Stimulated activated naive CD8-positive, alpha-beta T cell treated with anti-CD3 and anti-CD28 coated beads, Interleukin-15, Interleukin-2, amounts not matched to agents 100 ng/mL and 50 ng/mL, for 24 hours (primary cell): Measurements from ENCODE around the gene SUCLG2.

Experiments used
- H3K27ac Mint-ChIP-seq: one replicate; pipeline ENCODE4 v1.8.0; 2021; ENCODE audit warnings: mild to moderate bottlenecking, mixed read lengths
- H3K27me3 Mint-ChIP-seq: one replicate; pipeline ENCODE4 v1.8.0; 2021; ENCODE audit warnings: mixed read lengths
- H3K36me3 Mint-ChIP-seq: one replicate; pipeline ENCODE4 v1.8.0; 2021; ENCODE audit warnings: low read depth, mixed read lengths
- H3K4me1 Mint-ChIP-seq: one replicate; pipeline ENCODE4 v1.8.0; 2021; ENCODE audit warnings: low read depth, mixed read lengths
- H3K4me3 Mint-ChIP-seq: one replicate; pipeline ENCODE4 v1.8.0; 2021; ENCODE audit warnings: mild to moderate bottlenecking, mixed read lengths
- H3K9me3 Mint-ChIP-seq: one replicate; pipeline ENCODE4 v1.8.0; 2021; ENCODE audit warnings: mixed read lengths

The SUCLG2 gene, protein sequence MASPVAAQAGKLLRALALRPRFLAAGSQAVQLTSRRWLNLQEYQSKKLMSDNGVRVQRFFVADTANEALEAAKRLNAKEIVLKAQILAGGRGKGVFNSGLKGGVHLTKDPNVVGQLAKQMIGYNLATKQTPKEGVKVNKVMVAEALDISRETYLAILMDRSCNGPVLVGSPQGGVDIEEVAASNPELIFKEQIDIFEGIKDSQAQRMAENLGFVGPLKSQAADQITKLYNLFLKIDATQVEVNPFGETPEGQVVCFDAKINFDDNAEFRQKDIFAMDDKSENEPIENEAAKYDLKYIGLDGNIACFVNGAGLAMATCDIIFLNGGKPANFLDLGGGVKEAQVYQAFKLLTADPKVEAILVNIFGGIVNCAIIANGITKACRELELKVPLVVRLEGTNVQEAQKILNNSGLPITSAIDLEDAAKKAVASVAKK

GRCh38 chr3:67654099-67654843, at the start of gene SUCLG2:
TSS of gene SUCLG2 (minus strand) at chr3:67654612. CDS start at chr3:67654586, 26 bp downstream.
- Mint-ChIP-seq H3K27me3 (no peaks in the 10 kb centered on the region), H3K4me3 (peak within 1 kb of the TSS; percentile 86), H3K36me3 (peaks cover 42% of the 10 kb centered on the region), H3K4me1 (peaks cover 70% of the 10 kb centered on the region), H3K9me3 (peaks cover 14% of the 10 kb centered on the region), H3K27ac (peak within 1 kb of the TSS; percentile 89)

GRCh38 chr3:67700596-67700995, 46.2 kb upstream of the SUCLG2 start:
- H3K9me3 Mint-ChIP-seq, result no peaks in the 10 kb centered on the region
- no peaks in the 10 kb centered on the region for H3K36me3 Mint-ChIP-seq
- H3K4me3 Mint-ChIP-seq, result no peak overlapping the region
- H3K27ac Mint-ChIP-seq, result peak overlapping the region; percentile 50
- no peaks in the 10 kb centered on the region for H3K4me1 Mint-ChIP-seq
- no peaks in the 10 kb centered on the region for H3K27me3 Mint-ChIP-seq

GRCh38 chr3:67699882-67700281, 45.5 kb upstream of the SUCLG2 start:
- Mint-ChIP-seq H3K36me3 (no peaks in the 10 kb centered on the region), H3K9me3 (no peaks in the 10 kb centered on the region), H3K27me3 (no peaks in the 10 kb centered on the region), H3K4me1 (no peaks in the 10 kb centered on the region), H3K4me3 (no peak overlapping the region), H3K27ac (no peak overlapping the region)

GRCh38 chr3:67692621-67693020, 38.2 kb upstream of the SUCLG2 start:
- Mint-ChIP-seq H3K9me3 (no peaks in the 10 kb centered on the region), H3K36me3 (no peaks in the 10 kb centered on the region), H3K27me3 (no peaks in the 10 kb centered on the region), H3K4me1 (peaks cover 10% of the 10 kb centered on the region), H3K27ac (no peak overlapping the region), H3K4me3 (no peak overlapping the region)

GRCh38 chr3:67691926-67692325, 37.5 kb upstream of the SUCLG2 start:
- H3K4me3 Mint-ChIP-seq, result no peak overlapping the region
- H3K27me3 Mint-ChIP-seq, result no peaks in the 10 kb centered on the region
- no peaks in the 10 kb centered on the region for H3K9me3 Mint-ChIP-seq
- no peak overlapping the region for H3K27ac Mint-ChIP-seq
- H3K36me3 Mint-ChIP-seq, result no peaks in the 10 kb centered on the region
- peaks cover 11% of the 10 kb centered on the region for H3K4me1 Mint-ChIP-seq

DNA sequence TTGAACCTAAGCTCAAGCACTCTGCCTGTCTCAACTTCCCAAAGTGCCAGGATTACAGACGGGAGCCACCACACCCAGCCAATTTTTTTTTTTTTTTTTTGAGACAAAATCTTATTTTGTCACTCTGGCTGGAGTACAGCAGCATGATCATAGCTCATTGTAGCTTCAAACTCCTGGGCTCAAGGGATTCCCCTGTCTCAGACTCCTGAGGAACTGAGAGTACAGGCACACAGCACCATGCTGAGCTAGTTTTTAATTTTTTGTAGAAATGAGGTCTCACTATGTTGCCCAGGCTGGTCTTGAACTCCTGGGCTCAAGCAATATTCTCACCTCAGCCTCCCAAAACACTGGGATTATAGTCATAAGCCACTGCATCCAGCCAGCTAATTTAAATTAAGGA, 36.8 kb upstream of the SUCLG2 start:
- Mint-ChIP-seq H3K36me3 (no peaks in the 10 kb centered on the region), H3K9me3 (no peaks in the 10 kb centered on the region), H3K4me3 (no peak overlapping the region), H3K27me3 (no peaks in the 10 kb centered on the region), H3K27ac (no peak overlapping the region), H3K4me1 (peaks cover 15% of the 10 kb centered on the region)

DNA sequence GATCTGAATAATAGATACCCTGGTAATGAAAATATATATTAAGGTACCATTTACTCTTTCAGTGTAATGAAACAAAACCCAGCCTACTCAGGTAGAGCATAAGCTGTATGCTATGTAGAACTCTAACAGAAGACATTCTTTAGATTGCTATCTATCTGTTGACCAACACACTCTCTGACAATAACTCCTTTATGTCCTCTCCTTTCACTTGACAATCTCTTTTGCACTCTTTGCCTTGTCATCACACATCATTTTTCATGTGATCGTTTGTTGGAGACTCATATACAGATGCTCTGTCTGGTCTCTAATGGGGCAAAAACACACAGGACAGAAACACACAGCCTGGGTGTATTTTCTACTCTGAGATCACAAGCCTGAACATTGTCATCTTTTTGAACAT, 35.4 kb upstream of the SUCLG2 start:
- H3K9me3 Mint-ChIP-seq, result no peaks in the 10 kb centered on the region
- H3K27me3 Mint-ChIP-seq, result no peaks in the 10 kb centered on the region
- H3K36me3 Mint-ChIP-seq, result no peaks in the 10 kb centered on the region
- H3K4me3 Mint-ChIP-seq, result no peak overlapping the region
- no peak overlapping the region for H3K27ac Mint-ChIP-seq
- peaks cover 26% of the 10 kb centered on the region for H3K4me1 Mint-ChIP-seq

DNA sequence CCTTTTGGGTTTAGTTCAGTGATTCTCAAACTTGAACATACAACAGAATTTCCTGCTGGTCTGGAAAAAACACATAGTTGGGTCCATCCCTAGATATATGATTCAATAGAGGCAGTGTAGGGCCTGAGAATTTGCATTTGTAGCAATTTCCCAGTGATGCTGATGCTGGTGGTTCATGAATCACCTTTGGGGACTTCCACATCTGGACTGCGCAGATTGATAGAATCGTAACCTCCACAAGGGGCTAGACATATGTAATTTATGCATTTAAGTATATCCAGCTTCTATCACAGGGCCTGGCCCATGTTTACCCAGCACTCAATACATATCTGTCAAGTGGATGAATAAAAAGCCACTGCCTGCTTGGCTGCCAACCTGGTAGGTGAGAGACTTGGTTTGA, 33.8 kb upstream of the SUCLG2 start:
- H3K4me3 Mint-ChIP-seq, result no peak overlapping the region
- H3K27me3 Mint-ChIP-seq, result no peaks in the 10 kb centered on the region
- peaks cover 39% of the 10 kb centered on the region for H3K4me1 Mint-ChIP-seq
- no peaks in the 10 kb centered on the region for H3K36me3 Mint-ChIP-seq
- H3K9me3 Mint-ChIP-seq, result no peaks in the 10 kb centered on the region
- peak overlapping the region; percentile 9 for H3K27ac Mint-ChIP-seq

- Mint-ChIP-seq H3K4me3 (no peak overlapping the region), H3K27me3 (no peaks in the 10 kb centered on the region), H3K9me3 (no peaks in the 10 kb centered on the region), H3K4me1 (peaks cover 34% of the 10 kb centered on the region), H3K36me3 (no peaks in the 10 kb centered on the region), H3K27ac (no peak overlapping the region)
Observed at GRCh38 chr3:67686069-67686468, 31.7 kb upstream of the SUCLG2 start.

- Mint-ChIP-seq H3K27ac (peak overlapping the region; percentile 62), H3K36me3 (no peaks in the 10 kb centered on the region), H3K4me3 (peak overlapping the region; percentile 58), H3K9me3 (no peaks in the 10 kb centered on the region), H3K27me3 (no peaks in the 10 kb centered on the region), H3K4me1 (peaks cover 34% of the 10 kb centered on the region)
Observed at GRCh38 chr3:67685499-67685898, 31.1 kb upstream of the SUCLG2 start.

DNA sequence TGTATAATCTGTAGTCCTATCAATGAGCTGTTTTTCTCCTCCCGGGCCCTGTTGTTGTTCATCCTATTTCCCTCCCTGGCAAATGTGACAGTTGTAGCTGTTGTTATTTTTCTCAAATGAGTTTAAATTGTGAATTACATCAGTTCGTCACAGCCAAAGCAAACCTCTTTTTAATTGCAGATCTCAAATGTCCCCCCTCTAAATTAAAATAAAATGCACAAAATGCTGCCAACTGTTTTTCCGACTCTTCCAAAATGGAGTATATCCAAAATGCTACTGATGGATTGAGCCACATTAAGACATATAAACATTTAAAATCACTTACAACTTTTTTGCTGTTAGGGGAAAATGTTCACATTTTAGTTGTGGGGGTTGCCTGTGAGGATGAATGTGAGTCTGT, 29.8 kb upstream of the SUCLG2 start:
- H3K27me3 Mint-ChIP-seq, result no peaks in the 10 kb centered on the region
- H3K4me3 Mint-ChIP-seq, result no peak overlapping the region
- peaks cover 37% of the 10 kb centered on the region for H3K4me1 Mint-ChIP-seq
- H3K36me3 Mint-ChIP-seq, result no peaks in the 10 kb centered on the region
- no peak overlapping the region for H3K27ac Mint-ChIP-seq
- no peaks in the 10 kb centered on the region for H3K9me3 Mint-ChIP-seq

- Mint-ChIP-seq H3K4me1 (peaks cover 43% of the 10 kb centered on the region), H3K27ac (no peak overlapping the region)
Observed at GRCh38 chr3:67683522-67683921, 29.1 kb upstream of the SUCLG2 start.

GRCh38 chr3:67678665-67679064, 24.3 kb upstream of the SUCLG2 start:
- Mint-ChIP-seq H3K27me3 (no peaks in the 10 kb centered on the region), H3K9me3 (peaks cover 4% of the 10 kb centered on the region), H3K4me3 (no peak overlapping the region), H3K4me1 (peaks cover 32% of the 10 kb centered on the region), H3K27ac (peak overlapping the region; percentile 13), H3K36me3 (no peaks in the 10 kb centered on the region)

More at GRCh38 chr3:67683522-67683921, 29.1 kb upstream of the SUCLG2 start:
- Mint-ChIP-seq H3K27me3 (no peaks in the 10 kb centered on the region), H3K9me3 (no peaks in the 10 kb centered on the region), H3K4me3 (no peak overlapping the region), H3K36me3 (no peaks in the 10 kb centered on the region)

GRCh38 chr3:67674055-67674454, 19.6 kb upstream of the SUCLG2 start:
- H3K36me3 Mint-ChIP-seq, result no peaks in the 10 kb centered on the region
- no peak overlapping the region for H3K27ac Mint-ChIP-seq
- H3K4me3 Mint-ChIP-seq, result no peak overlapping the region
- H3K4me1 Mint-ChIP-seq, result peaks cover 24% of the 10 kb centered on the region
- H3K27me3 Mint-ChIP-seq, result no peaks in the 10 kb centered on the region
- H3K9me3 Mint-ChIP-seq, result peaks cover 4% of the 10 kb centered on the region

GRCh38 chr3:67662733-67663132, 8.3 kb upstream of the SUCLG2 start:
- Mint-ChIP-seq H3K9me3 (peaks cover 11% of the 10 kb centered on the region), H3K4me1 (peaks cover 36% of the 10 kb centered on the region), H3K4me3 (no peak overlapping the region), H3K27me3 (no peaks in the 10 kb centered on the region), H3K36me3 (peaks cover 8% of the 10 kb centered on the region), H3K27ac (peak overlapping the region; percentile 54)
